Ascending aorta (tissue), 2 donors: Measurements from ENCODE around the gene TP53I11. TPM values are rescaled to one million over a fixed set of nuclear protein-coding genes. Genes with fewer than 3 reads are reported as not detected.

Source experiments
- DNase-seq, 2 donors: peaks; one replicate each; pipeline ENCODE4 v3.0.0-alpha.2; 2019; ENCODE audit warnings: low spot score in 2 of 2
- H3K27ac ChIP-seq, 2 donors: fragments of 200-600 bp; sonication (generic); one replicate each; pipeline ENCODE4 v1.5.1; 2016 to 2017; ENCODE audit warnings: mild to moderate bottlenecking in 1 of 2
- H3K27me3 ChIP-seq: fragments of 200-600 bp; sonication (generic); one replicate; pipeline ENCODE4 v1.5.1; 2017
- H3K36me3 ChIP-seq, 2 donors: fragments of 200-600 bp; sonication (generic); one replicate each; pipeline ENCODE4 v1.5.1; 2016
- H3K4me1 ChIP-seq, 2 donors: fragments of 200-600 bp; sonication (generic); one replicate each; pipeline ENCODE4 v1.5.1; 2016 to 2017; ENCODE audit warnings: mild to moderate bottlenecking in 1 of 2
- H3K4me3 ChIP-seq, 2 donors: fragments of 200-600 bp; sonication (generic); one replicate each; pipeline ENCODE4 v1.5.1; 2016 to 2017; ENCODE audit warnings: mild to moderate bottlenecking in 1 of 2
- H3K9me3 ChIP-seq, 2 donors: fragments of 200-600 bp; sonication (generic); one replicate each; pipeline ENCODE4 v1.5.1; 2016
- intact Hi-C: fragments of 100-400 bp; cut with DNase I; formaldehyde crosslinking; loops from one replicate; pipeline ENCODE4 v1.15.1; 2023
- total RNA-seq: library from RNA; depleted of rRNA; stranded (reverse); fragments of >200 nt; gene quantifications from one replicate; pipeline ENCODE4 v1.1.0, GENCODE V29; 2016
- TF ChIP-seq, protein P1 (sequence below), 3 experiments: fragments of 200-600 bp in 2 of 3; fragments of 450-650 bp in 1 of 3; sonication (generic) in 2 of 3; IDR thresholded peaks; one replicate each; pipeline ENCODE4 v1.5.1; 2016 to 2019; ENCODE audit warnings: antibody characterized with exemption in 3 of 3, mild to moderate bottlenecking in 1 of 3, moderate library complexity in 1 of 3

Gene TP53I11
- total RNA-seq, 1 donor from 2014 or later: 266 TPM

DNA sequence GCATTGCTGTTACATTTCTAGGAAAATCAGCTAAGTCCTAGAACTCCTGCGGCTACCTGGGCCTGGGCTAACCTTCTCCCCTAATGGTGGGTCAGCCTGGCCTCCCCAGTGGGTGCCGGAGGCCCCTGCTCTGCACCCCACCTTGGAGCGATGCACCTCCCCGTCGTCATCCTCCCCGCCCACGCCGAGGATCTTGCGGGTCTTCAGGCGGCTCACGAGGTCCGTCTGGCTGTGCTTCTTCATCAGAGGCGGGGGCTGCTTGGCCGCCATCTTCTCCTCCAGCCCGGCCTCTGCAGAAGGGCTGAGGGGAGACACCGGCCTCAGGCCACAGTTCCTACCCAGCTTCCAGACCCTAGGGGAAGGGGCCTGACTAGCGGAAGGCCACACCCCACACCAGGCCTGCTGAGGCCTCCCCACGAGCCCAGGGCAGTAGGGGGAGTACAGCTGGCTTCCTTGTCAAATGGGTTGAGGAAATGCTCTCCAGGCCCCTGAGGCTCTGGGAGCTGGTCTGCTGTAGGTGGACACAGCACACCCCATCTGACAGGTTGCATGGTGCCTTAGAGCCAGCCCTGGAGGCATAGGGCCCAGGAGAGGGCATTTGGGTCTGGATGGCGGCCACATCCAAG is 12.5 kb downstream of the TP53I11 start:
- peaks cover 0 to 3% of the 10 kb centered on the region in 2 donors for H3K4me1 ChIP-seq
- intact Hi-C loops: loop anchor here (5.0 kb wide), 1 partner anchor 394 kb away; no protein-coding TSS in a partner anchor
- no peak for DNase-seq
- H3K36me3 ChIP-seq: peaks cover 4 to 6% of the 10 kb centered on the region in 2 donors
- TF ChIP-seq, protein P1, sequence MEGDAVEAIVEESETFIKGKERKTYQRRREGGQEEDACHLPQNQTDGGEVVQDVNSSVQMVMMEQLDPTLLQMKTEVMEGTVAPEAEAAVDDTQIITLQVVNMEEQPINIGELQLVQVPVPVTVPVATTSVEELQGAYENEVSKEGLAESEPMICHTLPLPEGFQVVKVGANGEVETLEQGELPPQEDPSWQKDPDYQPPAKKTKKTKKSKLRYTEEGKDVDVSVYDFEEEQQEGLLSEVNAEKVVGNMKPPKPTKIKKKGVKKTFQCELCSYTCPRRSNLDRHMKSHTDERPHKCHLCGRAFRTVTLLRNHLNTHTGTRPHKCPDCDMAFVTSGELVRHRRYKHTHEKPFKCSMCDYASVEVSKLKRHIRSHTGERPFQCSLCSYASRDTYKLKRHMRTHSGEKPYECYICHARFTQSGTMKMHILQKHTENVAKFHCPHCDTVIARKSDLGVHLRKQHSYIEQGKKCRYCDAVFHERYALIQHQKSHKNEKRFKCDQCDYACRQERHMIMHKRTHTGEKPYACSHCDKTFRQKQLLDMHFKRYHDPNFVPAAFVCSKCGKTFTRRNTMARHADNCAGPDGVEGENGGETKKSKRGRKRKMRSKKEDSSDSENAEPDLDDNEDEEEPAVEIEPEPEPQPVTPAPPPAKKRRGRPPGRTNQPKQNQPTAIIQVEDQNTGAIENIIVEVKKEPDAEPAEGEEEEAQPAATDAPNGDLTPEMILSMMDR (IDR thresholded peaks at IDR 0.05): no peak
- no peaks in the 10 kb centered on the region for H3K9me3 ChIP-seq
- no peak overlapping the region for H3K4me3 ChIP-seq
- no peak overlapping the region for H3K27ac ChIP-seq
- H3K27me3 ChIP-seq: no peaks in the 10 kb centered on the region

- intact Hi-C loops: loop anchor here (1.0 to 5.0 kb wide), 2 partner anchors 166 to 395 kb away; no protein-coding TSS in a partner anchor
- Histone ChIP-seq H3K27me3 (no peaks in the 10 kb centered on the region), H3K4me1 (no peaks in the 10 kb centered on the region), H3K4me3 (no peak overlapping the region), H3K9me3 (no peaks in the 10 kb centered on the region), H3K36me3 (peaks cover 4 to 6% of the 10 kb centered on the region in 2 donors), H3K27ac (no peak overlapping the region)
- TF ChIP-seq, protein P1 (IDR thresholded peaks at IDR 0.05): no peak
- DNase-seq: no peak
Observed at GRCh38 chr11:44936951-44937543, 13.6 kb downstream of the TP53I11 start.

DNA sequence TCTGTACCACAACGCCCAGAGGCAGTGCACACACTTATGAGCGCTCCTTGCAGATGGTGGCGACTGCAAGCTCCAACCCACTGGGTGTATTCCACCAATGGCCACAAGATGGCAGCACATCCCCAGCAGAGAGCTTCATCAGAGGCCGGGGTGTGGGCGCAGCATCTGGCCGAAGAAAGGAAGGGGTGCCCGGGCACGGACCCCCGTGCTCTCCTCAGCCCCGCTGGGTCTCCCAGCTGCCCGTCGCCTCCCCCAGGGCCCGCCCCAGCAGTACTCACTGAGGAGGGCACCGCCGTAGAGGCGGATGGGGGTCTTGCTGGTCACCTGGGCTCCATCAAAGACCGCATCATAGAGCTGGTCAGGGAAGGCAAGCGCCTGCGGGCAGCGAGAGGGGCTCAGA is 14.2 kb downstream of the TP53I11 start:
- Histone ChIP-seq H3K4me3 (no peak overlapping the region), H3K9me3 (no peaks in the 10 kb centered on the region), H3K4me1 (no peaks in the 10 kb centered on the region), H3K27me3 (no peaks in the 10 kb centered on the region), H3K27ac (no peak overlapping the region), H3K36me3 (peaks cover 4 to 6% of the 10 kb centered on the region in 2 donors)
- peak; percentile 26 to 86 for DNase-seq
- intact Hi-C loops: loop anchor here (1.0 to 5.0 kb wide), 2 partner anchors 167 to 396 kb away; no protein-coding TSS in a partner anchor
- TF ChIP-seq, protein P1 (IDR thresholded peaks at IDR 0.05): peak; percentile 93 to 95 (median 95)

- no peaks in the 10 kb centered on the region for H3K4me1 ChIP-seq
- H3K36me3 ChIP-seq: peaks cover 4 to 6% of the 10 kb centered on the region in 2 donors
Observed at GRCh38 chr11:44934735-44935250, 15.9 kb downstream of the TP53I11 start.

GRCh38 chr11:44934110-44934509 is 16.6 kb downstream of the TP53I11 start:
- H3K36me3 ChIP-seq: peaks cover 4 to 6% of the 10 kb centered on the region in 2 donors

More at GRCh38 chr11:44934735-44935250, 15.9 kb downstream of the TP53I11 start:
- intact Hi-C loops: loop anchor here (5.0 kb wide), 1 partner anchor 398 kb away; no protein-coding TSS in a partner anchor
- no peaks in the 10 kb centered on the region for H3K27me3 ChIP-seq
- no peaks in the 10 kb centered on the region for H3K9me3 ChIP-seq
- H3K4me3 ChIP-seq: no peak overlapping the region
- DNase-seq: no peak
- no peak overlapping the region for H3K27ac ChIP-seq
- TF ChIP-seq, protein P1 (IDR thresholded peaks at IDR 0.05): no peak

More at GRCh38 chr11:44934110-44934509, 16.6 kb downstream of the TP53I11 start:
- no peaks in the 10 kb centered on the region for H3K9me3 ChIP-seq
- H3K27me3 ChIP-seq: no peaks in the 10 kb centered on the region
- H3K4me3 ChIP-seq: no peak overlapping the region
- no peaks in the 10 kb centered on the region for H3K4me1 ChIP-seq
- intact Hi-C loops: no loop called here
- DNase-seq: no peak
- TF ChIP-seq, protein P1 (IDR thresholded peaks at IDR 0.05): no peak
- no peak overlapping the region for H3K27ac ChIP-seq
